CD8-positive, alpha-beta memory T cell (primary cell): ENCODE results near the gene SLC22A23. TPM values are rescaled to one million over a fixed set of nuclear protein-coding genes. Genes with fewer than 3 reads are reported as not detected.

ENCODE experiments used
- CTCF ChIA-PET: fragments of 350-600 bp; sonication (Branson Sonifier 250); formaldehyde crosslinking; loops from one replicate; lab custom pipeline; 2021; ENCODE audit warnings: antibody characterized with exemption; lab: Charles Lee
- POLR2A ChIA-PET: fragments of 350-600 bp; sonication (Branson Sonifier 250); formaldehyde crosslinking; loops from one replicate; lab custom pipeline; 2021; ENCODE audit warnings: antibody characterized with exemption; lab: Charles Lee
- DNase-seq, 5 donors: peaks; one replicate each; pipeline versions ENCODE4 v3.0.0 to v3.0.0-alpha.2; 2020 to 2022; ENCODE audit warnings: mixed read lengths in 1 of 5
- H3K27ac ChIP-seq: one replicate; pipeline ENCODE4 v1.7.0; 2013; ENCODE audit warnings: low read depth, mild to moderate bottlenecking, low read length, moderate library complexity
- H3K27me3 ChIP-seq: 2 replicates; pipeline ENCODE4 v1.7.0; 2013; ENCODE audit warnings: low read length, mild to moderate bottlenecking; ENCODE audit not compliant: insufficient read depth, poor library complexity, severe bottlenecking
- H3K36me3 ChIP-seq: 2 replicates; pipeline ENCODE4 v1.7.0; 2013; ENCODE audit warnings: mild to moderate bottlenecking, low read length, moderate library complexity; ENCODE audit not compliant: insufficient read depth
- H3K4me1 ChIP-seq: 2 replicates; pipeline ENCODE4 v1.7.0; 2013; ENCODE audit warnings: mild to moderate bottlenecking, low read length, moderate library complexity; ENCODE audit not compliant: insufficient read depth
- H3K4me3 ChIP-seq: 2 replicates; pipeline ENCODE4 v1.7.0; 2013; ENCODE audit warnings: mild to moderate bottlenecking, low read length
- H3K9me3 ChIP-seq: 2 replicates; pipeline ENCODE4 v1.7.0; 2013; ENCODE audit warnings: mild to moderate bottlenecking, low read length
- H3K27ac Mint-ChIP-seq, 8 donors: one replicate each; pipeline ENCODE4 v1.8.0; 2020 to 2021; ENCODE audit warnings: mixed read lengths in 8 of 8, mild to moderate bottlenecking in 6 of 8, inconsistent platforms in 3 of 8, moderate library complexity in 3 of 8
- H3K27me3 Mint-ChIP-seq, 2 donors: one replicate each; pipeline ENCODE4 v1.8.0; 2020 to 2021; ENCODE audit warnings: mixed read lengths in 2 of 2, mild to moderate bottlenecking in 1 of 2, moderate library complexity in 1 of 2
- H3K36me3 Mint-ChIP-seq, 3 donors: one replicate each; pipeline ENCODE4 v1.8.0; 2020 to 2021; ENCODE audit warnings: mixed read lengths in 3 of 3, inconsistent platforms in 1 of 3, mild to moderate bottlenecking in 1 of 3
- H3K4me1 Mint-ChIP-seq, 3 donors: one replicate each; pipeline ENCODE4 v1.8.0; 2020 to 2021; ENCODE audit warnings: mixed read lengths in 3 of 3, inconsistent platforms in 1 of 3, mild to moderate bottlenecking in 1 of 3
- H3K4me3 Mint-ChIP-seq, 7 donors: one replicate each; pipeline ENCODE4 v1.8.0; 2020 to 2021; ENCODE audit warnings: mixed read lengths in 7 of 7, mild to moderate bottlenecking in 6 of 7, moderate library complexity in 4 of 7, inconsistent platforms in 2 of 7
- H3K9me3 Mint-ChIP-seq, 5 donors: one replicate each; pipeline ENCODE4 v1.8.0; 2020 to 2022; ENCODE audit warnings: mixed read lengths in 5 of 5, mild to moderate bottlenecking in 3 of 5, moderate library complexity in 2 of 5, inconsistent platforms in 1 of 5
- polyA plus RNA-seq: library from polyadenylated mRNA; unstranded; fragments of 300-500 nt; fragmentation: Illumina TruSeq; gene quantifications from one replicate; pipeline ENCODE4 v1.2.3, GENCODE V29; 2021
- total RNA-seq, 2 experiments: library from RNA; stranded (reverse); gene quantifications; one replicate each; pipeline ENCODE4 v1.2.3, GENCODE V29; 2021

The SLC22A23 gene
- total and polyA plus RNA-seq, 3 experiments from 2014 or later = 0.39 to 0.78 (median 0.47) TPM

DNA sequence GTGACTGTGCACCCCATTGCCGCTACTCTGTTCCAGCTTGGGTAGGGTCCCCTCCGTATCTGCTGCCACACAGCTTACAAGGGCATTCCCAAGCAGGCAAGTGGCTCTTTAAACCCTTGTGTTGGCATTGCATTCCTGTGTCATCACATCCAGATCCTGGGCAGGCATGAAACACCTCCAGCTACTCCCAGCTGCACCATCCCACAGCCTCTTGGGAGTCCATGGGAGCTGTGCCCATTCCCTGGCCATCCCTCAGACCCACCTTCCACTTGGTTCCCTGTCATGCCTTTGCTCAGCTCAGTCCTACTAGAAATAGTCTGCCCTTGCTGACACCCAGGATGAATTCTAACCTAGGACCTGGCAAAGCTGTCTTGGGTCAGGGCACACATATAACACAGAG, 110.4 kb downstream of the SLC22A23 start:
- no peak for DNase-seq
- Histone ChIP-seq H3K4me3 (no peak overlapping the region), H3K9me3 (no peaks in the 10 kb centered on the region), H3K27me3 (no peaks in the 10 kb centered on the region), H3K36me3 (no peaks in the 10 kb centered on the region), H3K4me1 (no peaks in the 10 kb centered on the region), H3K27ac (no peak overlapping the region)
- H3K4me3 Mint-ChIP-seq = no peak overlapping the region
- CTCF ChIA-PET = no interaction called here
- H3K27me3 Mint-ChIP-seq = peaks cover 22 to 37% of the 10 kb centered on the region in 2 donors
- POLR2A ChIA-PET = no interaction called here
- no peaks in the 10 kb centered on the region for H3K9me3 Mint-ChIP-seq
- H3K4me1 Mint-ChIP-seq = no peaks in the 10 kb centered on the region
- no peak overlapping the region for H3K27ac Mint-ChIP-seq
- no peaks in the 10 kb centered on the region for H3K36me3 Mint-ChIP-seq

GRCh38 chr6:3345836-3346235, 111.0 kb downstream of the SLC22A23 start:
- no peaks in the 10 kb centered on the region for H3K36me3 ChIP-seq
- H3K9me3 ChIP-seq = no peaks in the 10 kb centered on the region
- no peaks in the 10 kb centered on the region for H3K4me1 ChIP-seq
- Mint-ChIP-seq H3K27ac (no peak overlapping the region), H3K4me3 (no peak overlapping the region), H3K4me1 (no peaks in the 10 kb centered on the region), H3K36me3 (no peaks in the 10 kb centered on the region), H3K9me3 (no peaks in the 10 kb centered on the region), H3K27me3 (peaks cover 19 to 36% of the 10 kb centered on the region in 2 donors)
- POLR2A ChIA-PET = no interaction called here
- H3K27ac ChIP-seq = no peak overlapping the region
- no peak overlapping the region for H3K4me3 ChIP-seq
- no peaks in the 10 kb centered on the region for H3K27me3 ChIP-seq
- DNase-seq = no peak
- CTCF ChIA-PET = no interaction called here

DNA sequence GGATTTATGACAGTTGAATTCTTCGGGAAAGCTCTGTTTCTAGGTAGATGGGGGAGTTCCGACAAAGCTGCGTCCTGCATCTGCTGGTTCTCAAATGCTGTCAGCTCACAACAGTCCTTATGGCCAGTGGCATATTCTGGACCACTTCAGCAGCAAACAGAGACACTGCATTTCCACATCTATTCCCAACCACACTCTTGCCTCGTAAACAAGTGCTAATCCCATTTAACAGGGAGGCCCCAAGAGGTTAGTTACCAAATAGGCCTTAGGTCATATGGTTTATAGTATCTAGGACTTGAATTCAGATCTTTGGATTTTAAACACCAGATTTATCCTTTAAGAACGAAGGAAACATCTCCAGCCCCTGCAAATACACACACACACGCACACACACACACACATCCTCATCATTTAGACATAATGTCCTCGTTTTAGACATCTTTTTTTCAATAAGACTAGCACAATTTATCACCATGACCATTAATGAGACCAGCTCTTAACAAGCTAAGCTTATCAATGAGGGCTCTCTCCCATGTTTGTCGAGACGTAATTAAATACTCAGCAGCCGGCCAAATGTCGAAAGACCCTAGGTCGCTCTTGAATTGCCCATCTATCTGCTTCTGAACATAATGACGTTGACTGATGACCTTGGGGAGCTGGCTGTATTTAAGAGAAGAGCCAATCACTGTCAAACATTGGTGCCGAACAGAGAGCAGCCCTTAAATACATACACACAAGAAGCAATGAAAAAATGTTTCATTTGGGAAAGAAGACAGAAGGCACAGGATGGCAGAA, 113.6 kb downstream of the SLC22A23 start:
- Histone ChIP-seq H3K27ac (no peak overlapping the region), H3K4me3 (no peak overlapping the region), H3K4me1 (no peaks in the 10 kb centered on the region), H3K27me3 (no peaks in the 10 kb centered on the region), H3K36me3 (no peaks in the 10 kb centered on the region), H3K9me3 (no peaks in the 10 kb centered on the region)
- Mint-ChIP-seq H3K27me3 (peaks cover 11 to 44% of the 10 kb centered on the region in 2 donors), H3K27ac (no peak overlapping the region), H3K9me3 (no peaks in the 10 kb centered on the region), H3K4me1 (no peaks in the 10 kb centered on the region), H3K36me3 (no peaks in the 10 kb centered on the region), H3K4me3 (no peak overlapping the region)
- POLR2A ChIA-PET = no interaction called here
- DNase-seq = no peak
- CTCF ChIA-PET = no interaction called here

DNA sequence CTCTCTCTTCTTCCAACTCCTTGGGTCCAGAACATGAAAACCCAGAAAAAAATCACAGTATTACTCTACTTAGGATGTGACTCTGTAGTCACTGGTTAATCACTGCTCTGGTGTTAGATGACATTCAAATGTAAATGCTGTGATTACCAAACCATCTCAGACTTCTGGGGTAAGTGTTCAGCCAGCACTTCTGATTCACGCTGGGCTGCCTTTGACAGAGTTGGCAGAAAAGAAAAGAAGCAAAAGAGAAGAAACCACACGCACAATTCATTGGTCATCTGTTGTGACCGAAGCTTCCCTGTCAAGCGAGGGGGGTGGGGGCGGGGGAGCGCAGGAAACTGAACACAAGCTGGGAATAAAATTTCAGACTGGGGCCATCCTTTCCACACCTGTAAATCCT, 115.4 kb downstream of the SLC22A23 start:
- Histone ChIP-seq H3K4me1 (peaks cover 8% of the 10 kb centered on the region), H3K9me3 (no peaks in the 10 kb centered on the region), H3K27me3 (no peaks in the 10 kb centered on the region), H3K27ac (no peak overlapping the region), H3K36me3 (no peaks in the 10 kb centered on the region), H3K4me3 (no peak overlapping the region)
- H3K4me3 Mint-ChIP-seq = no peak overlapping the region
- ChIA-PET POLR2A (no interaction called here), CTCF (interaction anchor here (1.2 kb wide), 1 partner anchor 11 kb away, joined by 3 read pairs; no protein-coding TSS in a partner anchor)
- no peaks in the 10 kb centered on the region for H3K36me3 Mint-ChIP-seq
- H3K27ac Mint-ChIP-seq = no peak overlapping the region
- H3K9me3 Mint-ChIP-seq = no peaks in the 10 kb centered on the region
- H3K4me1 Mint-ChIP-seq = peaks cover 5 to 7% (median 6%) of the 10 kb centered on the region in 3 donors
- DNase-seq = no peak
- H3K27me3 Mint-ChIP-seq = peaks cover 18 to 37% of the 10 kb centered on the region in 2 donors

DNA sequence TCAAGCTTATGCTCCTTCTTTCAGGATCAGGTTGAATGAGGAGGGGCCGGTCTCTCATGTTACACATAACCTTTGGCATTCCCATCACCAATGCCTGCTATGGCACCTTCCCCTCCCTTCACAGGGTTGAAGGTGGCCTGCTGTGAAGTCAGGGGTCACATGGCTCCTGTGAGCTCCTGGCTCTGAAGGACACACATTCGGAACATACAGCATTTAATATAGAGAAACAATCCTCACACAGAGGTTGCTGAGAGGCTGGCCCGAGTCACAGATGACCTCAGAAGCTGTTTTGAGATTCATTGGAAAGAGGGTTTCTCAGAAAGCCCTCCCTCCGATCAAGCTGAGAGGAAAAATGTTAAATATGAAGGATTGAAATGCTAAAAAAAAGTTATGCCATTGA, 116.0 kb downstream of the SLC22A23 start:
- POLR2A ChIA-PET = no interaction called here
- no peaks in the 10 kb centered on the region for H3K27me3 ChIP-seq
- CTCF ChIA-PET = interaction anchor here (1.2 kb wide), 1 partner anchor 10 kb away, joined by 3 read pairs; no protein-coding TSS in a partner anchor
- no peak for DNase-seq
- H3K27me3 Mint-ChIP-seq = peaks cover 18 to 41% of the 10 kb centered on the region in 2 donors
- no peaks in the 10 kb centered on the region for H3K36me3 Mint-ChIP-seq
- no peaks in the 10 kb centered on the region for H3K36me3 ChIP-seq
- H3K4me1 Mint-ChIP-seq = peaks cover 5 to 7% (median 6%) of the 10 kb centered on the region in 3 donors
- H3K27ac Mint-ChIP-seq = no peak overlapping the region
- H3K9me3 Mint-ChIP-seq = no peaks in the 10 kb centered on the region
- peaks cover 8% of the 10 kb centered on the region for H3K4me1 ChIP-seq
- H3K4me3 Mint-ChIP-seq = no peak overlapping the region
- no peak overlapping the region for H3K27ac ChIP-seq
- H3K4me3 ChIP-seq = no peak overlapping the region
- no peaks in the 10 kb centered on the region for H3K9me3 ChIP-seq

DNA sequence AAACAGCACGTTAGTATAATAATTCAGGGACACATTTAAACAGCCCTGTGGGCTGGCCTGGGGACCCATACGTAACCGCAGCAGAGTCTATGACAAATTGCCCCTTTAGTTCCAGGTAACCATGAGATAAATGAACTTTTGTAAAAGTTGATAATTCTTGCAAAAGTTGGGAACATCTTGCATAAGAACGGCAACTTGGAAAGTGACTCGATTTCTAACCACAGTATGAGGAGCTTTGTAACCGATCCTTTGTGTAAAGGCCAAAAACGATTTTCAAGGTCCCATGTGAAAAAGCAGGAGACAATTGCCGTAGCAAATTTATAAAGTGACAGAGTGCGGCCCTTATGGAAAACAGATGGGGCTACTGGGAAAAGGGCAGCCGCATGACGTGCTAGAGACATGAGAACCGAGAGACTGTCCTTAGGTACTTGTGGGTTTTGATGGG, 116.5 kb downstream of the SLC22A23 start:
- Histone ChIP-seq H3K36me3 (no peaks in the 10 kb centered on the region), H3K27me3 (no peaks in the 10 kb centered on the region), H3K9me3 (no peaks in the 10 kb centered on the region), H3K4me1 (peaks cover 8% of the 10 kb centered on the region), H3K4me3 (no peak overlapping the region), H3K27ac (no peak overlapping the region)
- Mint-ChIP-seq H3K27me3 (peaks cover 15 to 41% of the 10 kb centered on the region in 2 donors), H3K4me1 (peaks cover 5 to 7% (median 6%) of the 10 kb centered on the region in 3 donors), H3K36me3 (no peaks in the 10 kb centered on the region), H3K9me3 (no peaks in the 10 kb centered on the region), H3K27ac (no peak overlapping the region), H3K4me3 (no peak overlapping the region)
- ChIA-PET POLR2A (no interaction called here), CTCF (interaction anchor here (1.2 kb wide), 1 partner anchor 10 kb away, joined by 3 read pairs; no protein-coding TSS in a partner anchor)
- no peak for DNase-seq

DNA sequence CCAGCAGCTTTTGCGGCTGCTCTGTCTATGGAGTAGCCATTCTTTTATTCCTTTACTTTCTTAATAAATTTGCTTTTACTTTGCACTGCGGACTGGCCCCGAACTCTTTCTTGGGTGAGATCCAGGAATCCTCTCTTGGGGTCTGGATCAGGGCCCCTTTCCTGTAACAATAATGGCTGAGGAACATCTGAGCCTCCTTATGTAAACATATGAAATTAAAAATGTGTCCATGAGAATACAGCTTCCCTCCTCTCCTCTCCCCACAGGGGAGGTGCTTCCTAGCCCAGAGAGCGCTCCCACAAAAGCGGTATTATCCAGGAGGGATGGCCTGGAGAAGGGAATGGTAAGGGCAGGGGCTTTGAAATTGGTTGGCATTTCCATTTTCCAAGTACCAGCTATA, 117.0 kb downstream of the SLC22A23 start:
- H3K4me1 Mint-ChIP-seq = peaks cover 5 to 7% (median 6%) of the 10 kb centered on the region in 3 donors
- H3K4me3 Mint-ChIP-seq = no peak overlapping the region
- Histone ChIP-seq H3K27ac (no peak overlapping the region), H3K36me3 (no peaks in the 10 kb centered on the region), H3K4me3 (no peak overlapping the region), H3K27me3 (no peaks in the 10 kb centered on the region), H3K4me1 (peaks cover 8% of the 10 kb centered on the region), H3K9me3 (no peaks in the 10 kb centered on the region)
- H3K27me3 Mint-ChIP-seq = peaks cover 15 to 47% of the 10 kb centered on the region in 2 donors
- POLR2A ChIA-PET = no interaction called here
- CTCF ChIA-PET = no interaction called here
- DNase-seq = no peak
- peaks cover 0 to 2% (median 0%) of the 10 kb centered on the region in 5 donors for H3K9me3 Mint-ChIP-seq
- no peaks in the 10 kb centered on the region for H3K36me3 Mint-ChIP-seq
- H3K27ac Mint-ChIP-seq = no peak overlapping the region

DNA sequence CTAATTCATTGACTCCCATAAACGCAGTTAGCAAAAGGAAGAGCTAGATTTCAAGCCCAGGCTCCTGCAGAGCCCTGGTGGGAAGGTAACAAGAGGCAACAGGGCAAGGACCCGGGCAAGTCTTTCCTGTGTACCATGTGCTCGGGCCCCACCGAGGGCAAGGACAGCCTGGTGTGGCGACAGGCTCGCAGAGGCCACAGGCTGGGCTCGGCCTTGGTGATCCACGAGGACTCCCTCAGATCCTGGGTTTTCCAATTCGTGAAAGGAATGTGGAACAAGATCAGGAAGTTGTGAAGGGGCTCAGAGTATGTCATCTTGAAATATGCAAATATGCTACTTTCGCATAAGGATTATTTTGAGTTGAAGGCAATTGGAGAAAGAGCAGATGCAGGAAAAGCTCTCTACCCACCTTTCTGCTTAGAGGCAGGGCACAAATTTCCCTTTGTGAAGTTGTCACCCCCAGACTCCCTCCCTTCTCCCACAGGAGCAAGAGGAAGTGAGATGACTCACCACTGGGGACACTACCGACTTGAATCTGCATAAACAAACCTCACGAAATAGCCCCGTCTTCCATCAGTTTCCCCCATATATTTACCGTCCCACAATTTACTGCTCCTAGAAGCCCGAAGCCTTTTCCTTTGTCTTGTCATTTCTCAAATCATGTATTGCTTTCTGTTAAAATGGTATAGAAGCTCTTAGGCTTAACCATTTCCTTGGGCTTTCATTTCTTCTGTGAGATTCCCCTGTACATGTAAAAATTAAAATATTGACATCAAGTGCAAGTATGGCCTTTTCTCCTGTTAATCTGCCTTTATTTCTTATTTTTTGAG, 119.1 kb downstream of the SLC22A23 start:
- Mint-ChIP-seq H3K4me3 (no peak overlapping the region), H3K9me3 (peaks cover 0 to 2% (median 0%) of the 10 kb centered on the region in 5 donors), H3K36me3 (no peaks in the 10 kb centered on the region), H3K27me3 (peaks cover 19 to 63% of the 10 kb centered on the region in 2 donors), H3K4me1 (peaks cover 5 to 7% (median 6%) of the 10 kb centered on the region in 3 donors), H3K27ac (no peak overlapping the region)
- Histone ChIP-seq H3K27ac (peak overlapping the region; percentile 28), H3K27me3 (no peaks in the 10 kb centered on the region), H3K4me1 (peaks cover 8% of the 10 kb centered on the region), H3K9me3 (no peaks in the 10 kb centered on the region), H3K36me3 (no peaks in the 10 kb centered on the region), H3K4me3 (no peak overlapping the region)
- DNase-seq = no peak
- ChIA-PET CTCF (no interaction called here), POLR2A (no interaction called here)
